Fibroblast of the aortic adventitia (primary cell): ENCODE data around the gene S100A10. TPM values are rescaled to one million over a fixed set of nuclear protein-coding genes. Genes with fewer than 3 reads are reported as not detected.

Source experiments
- DNase-seq: peaks from one replicate; pipeline ENCODE4 v3.0.0-alpha.2; 2010; ENCODE audit warnings: low read depth
- H3K4me3 ChIP-seq: 2 replicates; pipeline ENCODE4 v1.5.1; 2011; ENCODE audit warnings: low read depth, mild to moderate bottlenecking, control low read depth, low read length, moderate library complexity
- CTCF ChIP-seq: IDR thresholded peaks from 2 replicates; pipeline ENCODE4 v1.5.1; 2011; ENCODE audit warnings: mild to moderate bottlenecking, low read length, control low read depth, inconsistent platforms; ENCODE audit not compliant: insufficient read depth
- total RNA-seq: library from RNA; depleted of rRNA; stranded (reverse); fragments of >200 nt; gene quantifications from 2 replicates; pipeline ENCODE4 v1.2.3, GENCODE V29; 2012; ENCODE audit warnings: low replicate concordance

The S100A10 gene
- total RNA-seq, 1 donor = 340 TPM

- TF ChIP-seq CTCF = no peak
- no peak overlapping the region for H3K4me3 ChIP-seq
- DNase-seq = no peak
Measured at GRCh38 chr1:151940541-151940940, 53.1 kb downstream of the S100A10 start.

- H3K4me3 ChIP-seq = no peak overlapping the region
- no peak for DNase-seq
- TF ChIP-seq CTCF = no peak
Measured at GRCh38 chr1:151939779-151940178, 53.9 kb downstream of the S100A10 start.

DNA sequence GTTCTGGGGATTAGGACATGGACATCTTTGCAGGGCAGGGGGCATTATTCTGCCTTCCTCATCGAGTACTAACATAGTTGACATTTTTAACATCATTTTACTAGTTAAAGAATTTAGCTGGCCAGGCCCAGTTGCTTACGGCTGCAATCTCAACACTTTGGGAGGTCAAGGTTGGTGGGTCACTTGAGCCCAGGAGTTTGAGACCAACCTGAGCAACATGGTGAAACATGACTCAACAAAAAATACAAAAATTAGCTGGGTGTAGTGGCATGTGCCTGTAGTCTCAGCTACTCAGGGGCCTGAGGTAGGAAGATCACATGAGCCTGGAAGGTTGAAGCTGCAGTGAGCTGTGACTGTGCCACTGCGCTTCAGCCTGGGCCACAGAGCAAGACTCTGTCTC lies 54.5 kb downstream of the S100A10 start:
- DNase-seq = no peak
- H3K4me3 ChIP-seq = no peak overlapping the region
- TF ChIP-seq CTCF = no peak

GRCh38 chr1:151936653-151937052 lies 57.0 kb downstream of the S100A10 start:
- DNase-seq = no peak
- no peak for TF ChIP-seq CTCF
- no peak overlapping the region for H3K4me3 ChIP-seq

DNA sequence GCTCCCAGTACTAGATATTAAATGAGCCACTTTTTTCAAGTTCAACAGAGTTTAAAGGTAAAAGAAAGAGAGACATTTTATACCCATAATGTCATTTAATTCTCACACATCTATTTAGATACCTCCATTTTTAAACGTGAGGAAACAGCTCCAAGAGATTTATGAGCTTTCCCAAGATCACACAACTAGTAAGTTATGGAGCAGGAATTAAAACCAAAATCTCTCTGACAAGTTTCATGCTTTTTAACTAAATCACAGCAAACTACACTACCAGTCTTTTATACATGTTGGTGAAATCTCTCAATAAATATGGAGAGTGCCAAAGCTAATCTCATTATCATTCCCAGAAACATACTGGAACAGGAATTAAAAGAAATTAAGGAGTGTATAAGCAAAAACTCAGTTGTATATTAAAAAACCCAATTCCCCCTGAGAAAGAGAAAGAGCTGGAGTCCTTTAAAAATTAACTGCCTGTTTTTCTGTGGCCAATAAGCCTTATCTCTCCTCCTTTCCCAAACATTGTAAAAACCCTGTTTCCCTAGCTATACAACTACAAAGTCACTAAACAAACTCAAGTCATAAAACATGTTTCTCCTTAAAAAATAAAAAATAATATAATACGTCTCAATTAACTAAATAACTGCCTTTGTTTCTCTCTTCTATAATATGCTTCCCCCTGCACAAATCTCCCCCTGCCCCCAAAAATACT lies 57.6 kb downstream of the S100A10 start:
- DNase-seq = no peak
- no peak overlapping the region for H3K4me3 ChIP-seq
- TF ChIP-seq CTCF = no peak

DNA sequence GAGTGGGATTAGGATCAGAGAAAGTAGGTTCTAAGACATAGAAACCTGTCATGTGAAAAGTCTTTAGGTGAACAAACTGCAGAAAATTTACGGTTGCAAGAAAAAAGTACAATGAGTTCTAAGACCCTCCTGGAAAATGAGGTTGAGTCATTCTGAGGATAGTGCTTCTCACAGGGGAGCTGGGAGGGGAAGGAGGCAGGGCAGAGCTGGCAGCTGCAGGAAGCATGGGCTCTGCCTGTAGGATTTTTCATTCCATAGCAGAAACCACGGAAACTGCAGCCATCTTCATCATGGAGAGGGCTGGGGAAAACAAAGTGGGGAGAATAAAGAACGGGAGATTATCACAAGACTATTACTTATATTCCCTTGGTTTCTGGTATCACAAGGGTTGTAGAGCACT lies 58.5 kb downstream of the S100A10 start:
- DNase-seq = no peak
- H3K4me3 ChIP-seq = no peak overlapping the region
- TF ChIP-seq CTCF = no peak

DNA sequence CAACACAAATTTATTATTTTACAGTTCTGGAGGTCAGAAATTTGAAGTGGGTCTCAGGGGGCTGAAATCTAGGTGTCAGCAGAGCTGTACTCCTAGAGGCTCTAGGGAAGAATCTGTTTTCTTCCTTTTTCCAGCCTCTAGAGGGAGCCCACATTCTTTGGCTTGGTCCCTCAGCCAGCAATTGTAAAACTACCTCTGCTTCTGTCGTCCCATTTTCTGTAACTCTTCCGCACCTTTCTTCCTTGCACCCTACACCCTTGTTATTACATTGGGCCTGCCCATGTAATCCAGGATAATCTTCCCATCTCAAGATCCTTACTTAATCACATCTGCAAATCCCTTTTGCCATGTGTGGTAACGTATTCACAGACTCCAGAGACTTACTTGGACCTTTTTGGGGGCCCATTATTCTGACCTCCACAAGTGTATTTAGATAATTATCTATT lies 59.6 kb downstream of the S100A10 start:
- peak; percentile 91 for TF ChIP-seq CTCF
- H3K4me3 ChIP-seq = no peak overlapping the region
- peak; percentile 78 for DNase-seq
